Heart left ventricle (tissue), 16 donors: Measurements from ENCODE around the gene TGM2. TPM values are rescaled to one million over a fixed set of nuclear protein-coding genes. Genes with fewer than 3 reads are reported as not detected.

ENCODE experiments used
- ATAC-seq, 4 donors: fragments of 200-7000 bp; cut with Tn5 transposase; one replicate each; pipeline ENCODE4 v1.9.1; 2020 to 2022; ENCODE audit warnings: moderate library complexity in 4 of 4, mild to moderate bottlenecking in 3 of 4, moderate number of reproducible peaks in 1 of 4
- DNase-seq, 5 donors: peaks; one replicate each; pipeline ENCODE4 v3.0.0-alpha.2; 2020
- H3K27ac ChIP-seq, 12 donors: fragments of 200-600 bp; sonication (generic) in 4 of 12; one replicate each; pipeline versions ENCODE4 v1.5.0 to v1.8.0; 2016 to 2022; ENCODE audit warnings: mild to moderate bottlenecking in 2 of 12
- H3K27me3 ChIP-seq, 9 donors: fragments of 200-600 bp; sonication (generic) in 2 of 9; one replicate each; pipeline versions ENCODE4 v1.5.1 to v1.8.0; 2016 to 2022; ENCODE audit warnings: mild to moderate bottlenecking in 3 of 9
- H3K36me3 ChIP-seq, 9 donors: fragments of 200-600 bp; sonication (generic) in 2 of 9; one replicate each; pipeline versions ENCODE4 v1.5.0 to v1.8.0; 2018 to 2022; ENCODE audit warnings: mild to moderate bottlenecking in 2 of 9
- H3K4me1 ChIP-seq, 12 donors: fragments of 200-600 bp; sonication (generic) in 4 of 12; one replicate each; pipeline versions ENCODE4 v1.5.0 to v1.8.0; 2016 to 2022; ENCODE audit warnings: mild to moderate bottlenecking in 3 of 12
- H3K4me3 ChIP-seq, 12 donors: fragments of 200-600 bp; sonication (generic) in 4 of 12; one replicate each; pipeline versions ENCODE4 v1.5.0 to v1.8.0; 2017 to 2022; ENCODE audit warnings: mild to moderate bottlenecking in 9 of 12, moderate library complexity in 4 of 12
- H3K9me3 ChIP-seq, 12 donors: fragments of 200-600 bp; sonication (generic) in 4 of 12; one replicate each; pipeline versions ENCODE4 v1.5.0 to v1.8.0; 2016 to 2022; ENCODE audit warnings: mild to moderate bottlenecking in 1 of 12
- CTCF ChIP-seq, 12 donors: fragments of 200-600 bp; sonication (generic) in 4 of 12; IDR thresholded peaks; one replicate each; pipeline versions ENCODE4 v1.5.0 to v1.8.0; 2018 to 2022; ENCODE audit warnings: antibody characterized with exemption in 12 of 12, mild to moderate bottlenecking in 5 of 12
- POLR2A ChIP-seq, 2 donors: fragments of 450-650 bp; IDR thresholded peaks; one replicate each; pipeline ENCODE4 v1.6.1; 2017; ENCODE audit warnings: antibody characterized with exemption in 2 of 2, mild to moderate bottlenecking in 2 of 2, moderate library complexity in 2 of 2
- WGBS, 4 donors: extraction: QIAGEN DNeasy Blood & Tissue Kit in 2 of 4; methylation state at CpG; one replicate each; pipeline versions ENCODE4 v1.1.5 to v1.1.7; 2013 to 2018; 5-methylcytosine and 5-hydroxymethylcytosine counted together
- intact Hi-C, 10 donors: fragments of 100-400 bp; cut with DNase I; formaldehyde crosslinking; loops; one replicate each; pipeline versions ENCODE4 v1.11.1 to v1.14.2; 2022
- polyA plus RNA-seq, 2 donors: library from polyadenylated mRNA; stranded (reverse); fragments of 200-250 nt; gene quantifications; one replicate each; pipeline ENCODE4 v1.2.3, GENCODE V29; 2013
- total RNA-seq, 9 donors: library from RNA; depleted of rRNA in 2 of 9; stranded (reverse); fragments of >200 nt in 2 of 9; fragmentation: NEBNext Ultra II Directional in 3 of 9; extraction: Animal tissue kit (Norgen Biotek cat#: 25700) in 3 of 9; gene quantifications; one replicate each; pipeline versions ENCODE4 v1.1.0 to v1.2.4, GENCODE V29; 2016 to 2023
- donor health status: ischemic (EF 13 %, LVEDD 7.1; RV severe dilation, severe dysfunction).
- donor health status: healthy with polysubstance abuse.
- donor health status: DM: no; HTN: yes; CAD: no.
- donor health status: DM: no; HTN: no; CAD: no.
- donor health status: ischemic (EF 25% LVEDD 6.9; RV normal size, moderate dysfunction).
- donor health status: ischemic (EF 25% LVEDD 5.7; RV mildly dilated, moderate dysfunction).
- donor health status: healthy.
- donor health status: DM: yes; HTN: yes; CAD: no.
- donor health status: ischemic (EF 35%, LVEDD 5.7; RV mildly dilated, moderate dysfunction).
- donor health status: nonischemic (EF 11% LVEDD 7.7; RV severe dilation, severe dysfunction).
- donor health status: DM: yes; HTN: yes; CAD: no.
- donor health status: PGD.
- donor health status: ischemic (EF 29% LVEDD 5.4; RV normal size, mild dysfunction).
- donor health status: nonischemic (EF 23%, LVEDD 6.1; RV moderate dilation, normal function).

Gene TGM2
- total and polyA plus RNA-seq, 11 donors: 211 to 1,146 (median 567) TPM

GRCh38 chr20:38129248-38129865 lies 35.7 kb downstream of the TGM2 start:
- H3K27ac ChIP-seq: peak overlapping the region in 10 of 12 donors; percentile 14 to 90 (median 39)
- ATAC-seq (no peak), DNase-seq (no peak)
- WGBS, 4 donors: 85 to 98% (median 86%) methylated on average over 4 to 6 of the region's 6 CpGs
- peaks cover 8 to 67% (median 39%) of the 10 kb centered on the region in 12 donors for H3K4me1 ChIP-seq
- H3K36me3 ChIP-seq: peaks cover 0 to 59% (median 49%) of the 10 kb centered on the region in 9 donors
- TF ChIP-seq POLR2A (IDR thresholded peaks at IDR 0.05) (no peak), CTCF (IDR thresholded peaks at IDR 0.05) (no peak)
- no peaks in the 10 kb centered on the region for H3K9me3 ChIP-seq
- H3K4me3 ChIP-seq: no peak overlapping the region
- no peaks in the 10 kb centered on the region for H3K27me3 ChIP-seq
- intact Hi-C loops: loop anchor here in 5 of 10 donors (5.0 to 10.0 kb wide), 3 partner anchors 33 to 57 kb away; no protein-coding TSS in a partner anchor

- ATAC-seq: no peak
Measured at GRCh38 chr20:38128691-38129090, 36.4 kb downstream of the TGM2 start.

GRCh38 chr20:38127920-38128528 lies 37.0 kb downstream of the TGM2 start:
- intact Hi-C loops: loop anchor here in 6 of 10 donors (2.0 to 10.0 kb wide), 5 partner anchors 17 to 56 kb away; no protein-coding TSS in a partner anchor
- DNase-seq: no peak
- H3K27ac ChIP-seq: peak overlapping the region in 11 of 12 donors; percentile 78 to 94 (median 84)
- peaks cover 0 to 47% (median 39%) of the 10 kb centered on the region in 9 donors for H3K36me3 ChIP-seq
- H3K4me1 ChIP-seq: peaks cover 8 to 57% (median 32%) of the 10 kb centered on the region in 12 donors
- TF ChIP-seq POLR2A (IDR thresholded peaks at IDR 0.05) (no peak), CTCF (IDR thresholded peaks at IDR 0.05) (no peak)
- H3K9me3 ChIP-seq: no peaks in the 10 kb centered on the region
- H3K27me3 ChIP-seq: no peaks in the 10 kb centered on the region
- ATAC-seq: no peak
- no peak overlapping the region for H3K4me3 ChIP-seq
- WGBS, 4 donors: 82 to 87% (median 84%) methylated on average over 9 of the region's 9 CpGs

More at GRCh38 chr20:38128691-38129090, 36.4 kb downstream of the TGM2 start:
- Histone ChIP-seq H3K4me3 (no peak overlapping the region), H3K27me3 (no peaks in the 10 kb centered on the region), H3K4me1 (peaks cover 8 to 60% (median 32%) of the 10 kb centered on the region in 12 donors), H3K36me3 (peaks cover 0 to 54% (median 45%) of the 10 kb centered on the region in 9 donors), H3K9me3 (no peaks in the 10 kb centered on the region), H3K27ac (peak overlapping the region in 9 of 12 donors; percentile 26 to 90 (median 83))
- TF ChIP-seq CTCF (IDR thresholded peaks at IDR 0.05): no peak
- TF ChIP-seq POLR2A (IDR thresholded peaks at IDR 0.05): no peak
- intact Hi-C loops: loop anchor here in 5 of 10 donors (5.0 to 10.0 kb wide), 3 partner anchors 34 to 56 kb away; no protein-coding TSS in a partner anchor
- DNase-seq: no peak
- WGBS, 4 donors: 92 to 100% (median 95%) methylated on average over 2 of the region's 2 CpGs
